GM18873 (cell line): ENCODE data around the gene FAM3A.

ENCODE experiments used
- ATAC-seq: cut with Tn5 transposase; IDR thresholded peaks from one replicate; pipeline ENCODE4 v1.9.1; 2021; ENCODE audit warnings: mild to moderate bottlenecking, moderate library complexity, moderate number of reproducible peaks; ENCODE audit not compliant: unreplicated experiment, low FRiP score

FAM3A gene

DNA sequence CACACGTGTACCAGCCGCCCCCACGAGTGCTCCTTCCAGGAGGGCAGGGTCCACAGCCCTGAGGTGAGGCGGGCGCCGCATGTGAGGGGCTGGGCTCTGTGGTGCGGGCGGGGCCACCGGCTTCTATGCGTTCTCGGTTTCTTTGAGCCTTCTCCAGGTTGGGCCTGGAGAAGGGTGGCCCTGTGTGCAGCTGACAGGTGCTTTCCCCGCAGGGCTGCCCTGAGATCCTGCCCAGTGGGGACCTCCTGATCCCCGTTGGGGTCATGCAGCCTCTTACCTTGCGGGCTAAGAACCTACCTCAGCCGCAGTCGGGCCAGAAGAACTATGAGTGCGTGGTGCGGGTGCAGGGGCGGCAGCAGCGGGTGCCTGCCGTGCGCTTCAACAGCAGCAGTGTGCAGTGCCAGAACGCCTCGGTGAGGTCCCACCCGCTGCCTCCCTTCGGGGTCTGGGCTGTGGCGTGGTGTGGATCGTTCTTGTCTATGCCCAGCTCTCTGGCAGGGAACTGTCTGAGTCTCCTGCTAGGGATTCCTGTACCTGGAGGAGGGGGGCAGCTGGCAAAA is 51.1 kb downstream of the FAM3A start:
- ATAC-seq = no peak

GRCh38 chrX:154463611-154464220 is 52.3 kb downstream of the FAM3A start:
- no peak for ATAC-seq

- no peak for ATAC-seq
These were observed 53.6 kb downstream of the FAM3A start for GRCh38 chrX:154462396-154462795.

DNA sequence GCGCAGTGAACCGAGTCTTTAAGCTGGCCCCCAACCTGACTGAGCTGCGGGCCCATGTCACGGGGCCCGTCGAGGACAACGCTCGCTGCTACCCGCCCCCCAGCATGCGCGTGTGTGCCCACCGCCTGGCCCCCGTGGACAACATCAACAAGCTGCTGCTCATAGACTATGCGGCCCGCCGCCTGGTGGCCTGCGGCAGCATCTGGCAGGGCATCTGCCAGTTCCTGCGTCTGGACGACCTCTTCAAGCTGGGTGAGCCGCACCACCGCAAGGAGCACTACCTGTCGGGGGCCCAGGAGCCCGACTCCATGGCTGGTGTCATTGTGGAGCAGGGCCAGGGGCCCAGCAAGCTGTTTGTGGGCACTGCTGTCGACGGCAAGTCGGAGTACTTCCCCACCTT is 55.7 kb downstream of the FAM3A start:
- ATAC-seq = no peak

- ATAC-seq = no peak
These were observed 56.2 kb downstream of the FAM3A start for GRCh38 chrX:154459832-154460231.

GRCh38 chrX:154458954-154459778 is 56.9 kb downstream of the FAM3A start:
- no peak for ATAC-seq

DNA sequence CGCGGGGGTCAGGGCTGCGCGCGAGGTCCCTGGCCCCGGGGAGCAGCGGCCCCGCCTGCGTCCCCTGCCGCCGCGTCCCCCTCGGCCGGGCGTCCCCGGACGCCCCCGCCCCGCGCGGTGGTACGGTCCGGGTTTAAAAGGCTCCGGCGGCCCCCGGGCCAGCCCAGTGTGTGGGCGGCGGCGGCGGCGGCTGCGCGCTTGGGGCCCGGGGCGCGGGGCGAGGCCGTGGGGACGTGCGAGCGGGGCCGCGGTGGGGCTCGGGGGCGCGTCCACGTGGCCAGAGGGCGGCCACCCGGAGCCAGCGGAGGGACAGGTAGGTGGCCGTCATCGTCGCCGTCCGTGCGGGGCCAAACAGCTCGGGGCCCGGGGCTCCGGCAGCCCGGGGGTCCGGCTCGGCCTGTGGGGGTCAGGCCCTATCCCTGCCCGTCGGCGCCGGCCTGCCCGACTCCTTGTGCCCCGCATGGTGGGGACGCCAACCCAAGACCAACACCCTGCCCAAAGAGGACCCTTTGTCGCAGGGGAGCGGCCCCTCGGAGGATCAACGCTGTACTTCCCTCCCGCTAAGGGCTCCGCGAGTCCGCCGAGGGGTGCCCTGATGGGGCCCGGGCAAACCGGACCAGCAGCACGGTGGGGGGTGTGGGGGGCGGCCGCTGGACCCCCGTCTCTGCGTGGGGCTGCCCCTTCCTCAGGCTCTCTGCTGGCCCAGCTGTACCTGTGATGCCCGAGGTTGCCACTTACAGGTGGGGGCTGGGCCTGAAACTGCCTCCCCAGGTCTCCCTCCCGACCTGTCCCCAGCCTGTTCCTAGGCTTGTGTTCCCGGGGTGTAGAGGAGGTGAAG is 57.7 kb downstream of the FAM3A start, which contains the start of gene PLXNA3:
TSS of gene PLXNA3 (plus strand) at position 166 of the 838 bp plus-strand sequence. CDS start 1,903 bp downstream, outside the sequence.
- no peak for ATAC-seq

DNA sequence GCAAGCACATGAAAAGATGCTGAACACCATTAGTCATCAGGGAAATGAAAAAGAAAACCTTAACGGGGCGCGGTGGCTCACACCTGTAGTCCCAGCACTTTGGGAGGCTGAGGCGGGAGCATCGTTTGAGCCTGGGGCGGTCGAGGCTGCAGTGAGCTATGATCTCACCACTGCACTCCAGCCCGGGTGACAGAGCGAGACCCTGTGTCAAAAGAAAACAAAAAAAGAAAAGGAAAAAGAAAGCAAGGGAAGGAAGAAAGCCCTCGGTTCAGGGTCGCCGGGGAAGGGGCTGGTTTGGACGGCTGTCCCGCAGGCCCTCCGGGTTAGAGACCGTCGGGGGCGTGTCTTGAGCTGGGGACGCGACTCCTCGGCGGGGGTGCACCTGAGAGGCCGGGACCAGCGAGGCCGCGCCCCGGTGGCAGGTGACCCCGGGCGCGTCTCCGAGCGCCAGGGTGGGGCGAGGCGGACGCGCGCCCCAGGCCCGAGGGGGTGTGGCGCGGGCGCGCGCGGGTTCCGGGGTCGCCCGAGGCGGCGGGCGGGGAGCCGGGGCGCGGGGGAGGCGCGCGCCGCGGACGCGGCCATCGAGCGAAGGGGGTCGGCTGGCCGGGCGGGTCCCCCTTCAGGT is 58.4 kb downstream of the FAM3A start:
- ATAC-seq = no peak
